Mesenchymal stem cell (in vitro differentiated cells and primary cell): Measurements from ENCODE around the gene TUBB3.

ENCODE experiments used
- DNase-seq: peaks from one replicate; pipeline ENCODE4 v3.0.0-alpha.2; 2013
- H2AFZ ChIP-seq: one replicate; pipeline ENCODE4 v1.6.1; 2013; ENCODE audit warnings: low read depth, mild to moderate bottlenecking, control low read depth, inconsistent platforms, low read length, moderate library complexity
- H2AK5ac ChIP-seq: 2 replicates; pipeline ENCODE4 v1.6.1; 2013; ENCODE audit warnings: low read length, moderate library complexity, mild to moderate bottlenecking, inconsistent platforms; ENCODE audit not compliant: severe bottlenecking
- H2BK120ac ChIP-seq: one replicate; pipeline ENCODE4 v1.6.1; 2013; ENCODE audit warnings: low read depth, mild to moderate bottlenecking, inconsistent platforms, low read length, moderate library complexity
- H2BK12ac ChIP-seq, 2 experiments: one replicate each; pipeline ENCODE4 v1.6.1; 2013; ENCODE audit warnings: inconsistent platforms in 2 of 2, low read length in 2 of 2, mild to moderate bottlenecking in 2 of 2, moderate library complexity in 2 of 2, control low read depth in 1 of 2
- H2BK15ac ChIP-seq: one replicate; pipeline ENCODE4 v1.6.1; 2013; ENCODE audit warnings: mild to moderate bottlenecking, low read depth, inconsistent platforms; ENCODE audit not compliant: poor library complexity, severe bottlenecking
- H2BK5ac ChIP-seq: 2 replicates; pipeline ENCODE4 v1.6.1; 2013; ENCODE audit warnings: low read depth, mild to moderate bottlenecking, low read length, control low read depth, inconsistent platforms; ENCODE audit not compliant: poor library complexity, severe bottlenecking
- H3K14ac ChIP-seq, 2 experiments: one replicate each; pipeline ENCODE4 v1.6.1; 2013; ENCODE audit warnings: inconsistent platforms in 2 of 2, low read length in 2 of 2, control low read depth in 1 of 2, mild to moderate bottlenecking in 1 of 2, moderate library complexity in 1 of 2
- H3K18ac ChIP-seq, 2 experiments: one replicate each; pipeline ENCODE4 v1.6.1; 2013; ENCODE audit warnings: inconsistent platforms in 2 of 2, low read length in 2 of 2, control low read depth in 1 of 2, low read depth in 1 of 2, mild to moderate bottlenecking in 1 of 2
- H3K23ac ChIP-seq, 2 experiments: one replicate each; pipeline ENCODE4 v1.6.1; 2013; ENCODE audit warnings: inconsistent platforms in 2 of 2, low read length in 2 of 2, mild to moderate bottlenecking in 2 of 2, moderate library complexity in 2 of 2, control low read depth in 1 of 2
- H3K27ac ChIP-seq: 2 replicates; pipeline ENCODE4 v1.5.1; 2013; ENCODE audit warnings: mild to moderate bottlenecking, moderate library complexity, low read length, control low read depth, inconsistent platforms; ENCODE audit not compliant: poor library complexity, severe bottlenecking
- H3K27me3 ChIP-seq, 2 experiments: 2 replicates each; pipeline versions ENCODE4 v1.6.1 to v1.7.0; 2013; ENCODE audit warnings: low read length in 2 of 2, mild to moderate bottlenecking in 2 of 2, moderate library complexity in 2 of 2, control low read depth in 1 of 2, inconsistent platforms in 1 of 2; ENCODE audit not compliant: control insufficient read depth in 1 of 2, insufficient read depth in 1 of 2
- H3K36me3 ChIP-seq, 2 experiments: 2 replicates each; pipeline versions ENCODE4 v1.6.1 to v1.7.0; 2013; ENCODE audit warnings: low read length in 2 of 2, control low read depth in 1 of 2, inconsistent platforms in 1 of 2, low read depth in 1 of 2, mild to moderate bottlenecking in 1 of 2; ENCODE audit not compliant: insufficient read depth in 2 of 2, control insufficient read depth in 1 of 2
- H3K4ac ChIP-seq, 2 experiments: one replicate each; pipeline ENCODE4 v1.6.1; 2013; ENCODE audit warnings: inconsistent platforms in 2 of 2, low read length in 2 of 2, mild to moderate bottlenecking in 2 of 2, moderate library complexity in 2 of 2, control low read depth in 1 of 2, low read depth in 1 of 2
- H3K4me1 ChIP-seq: 2 replicates; pipeline ENCODE4 v1.6.1; 2013; ENCODE audit warnings: low read depth, low read length, control low read depth; ENCODE audit not compliant: control insufficient read depth, insufficient read depth
- H3K4me2 ChIP-seq: 2 replicates; pipeline ENCODE4 v1.6.1; 2013; ENCODE audit warnings: low read length, mild to moderate bottlenecking, inconsistent platforms; ENCODE audit not compliant: poor library complexity, severe bottlenecking
- H3K4me3 ChIP-seq, 2 experiments: 2 replicates each; pipeline versions ENCODE4 v1.5.1 to v1.7.0; 2013; ENCODE audit warnings: low read length in 2 of 2, mild to moderate bottlenecking in 2 of 2, control low read depth in 1 of 2, low read depth in 1 of 2; ENCODE audit not compliant: insufficient read depth in 1 of 2
- H3K79me1 ChIP-seq: replicated peaks from 2 replicates; pipeline ENCODE4 v1.6.1; 2013; ENCODE audit warnings: mild to moderate bottlenecking, control low read depth, low read length, inconsistent platforms; ENCODE audit not compliant: poor library complexity, severe bottlenecking
- H3K9ac ChIP-seq: 2 replicates; pipeline ENCODE4 v1.7.0; 2013; ENCODE audit warnings: mild to moderate bottlenecking, low read length, moderate library complexity
- H3K9me3 ChIP-seq: 2 replicates; pipeline ENCODE4 v1.7.0; 2013; ENCODE audit warnings: mild to moderate bottlenecking, low read length; ENCODE audit not compliant: control insufficient read depth
- H4K8ac ChIP-seq: one replicate; pipeline ENCODE4 v1.6.1; 2013; ENCODE audit warnings: inconsistent platforms, mild to moderate bottlenecking, low read length, moderate library complexity
- H4K91ac ChIP-seq: one replicate; pipeline ENCODE4 v1.6.1; 2013; ENCODE audit warnings: mild to moderate bottlenecking, low read length, inconsistent platforms
- WGBS: methylation state at CpG from one replicate; pipeline ENCODE4 v1.1.7; 2013; ENCODE audit warnings: mixed read lengths; 5-methylcytosine and 5-hydroxymethylcytosine counted together

Gene TUBB3

DNA sequence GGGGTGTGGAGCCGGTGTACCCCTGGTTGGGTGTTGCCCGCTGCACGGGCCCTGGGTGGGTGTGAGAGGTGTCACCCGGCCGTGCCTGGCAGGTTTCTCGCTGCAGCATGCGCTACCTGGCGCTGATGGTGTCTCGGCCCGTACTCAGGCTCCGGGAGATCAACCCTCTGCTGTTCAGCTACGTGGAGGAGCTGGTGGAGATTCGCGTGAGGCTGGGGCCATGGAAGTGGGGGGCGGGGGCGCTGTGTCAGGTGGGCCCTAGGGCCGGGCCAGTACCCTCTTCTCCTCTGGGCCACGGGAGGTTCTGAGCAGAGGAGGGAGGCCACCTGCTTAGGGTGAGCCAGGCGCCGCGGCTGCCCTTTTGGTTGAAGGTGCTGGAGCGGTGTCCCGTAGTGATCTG is 38.8 kb downstream of the TUBB3 start:
- Histone ChIP-seq H4K8ac (no peak overlapping the region), H3K9me3 (no peaks in the 10 kb centered on the region), H3K4me1 (peaks cover under 1% of the 10 kb centered on the region)

DNA sequence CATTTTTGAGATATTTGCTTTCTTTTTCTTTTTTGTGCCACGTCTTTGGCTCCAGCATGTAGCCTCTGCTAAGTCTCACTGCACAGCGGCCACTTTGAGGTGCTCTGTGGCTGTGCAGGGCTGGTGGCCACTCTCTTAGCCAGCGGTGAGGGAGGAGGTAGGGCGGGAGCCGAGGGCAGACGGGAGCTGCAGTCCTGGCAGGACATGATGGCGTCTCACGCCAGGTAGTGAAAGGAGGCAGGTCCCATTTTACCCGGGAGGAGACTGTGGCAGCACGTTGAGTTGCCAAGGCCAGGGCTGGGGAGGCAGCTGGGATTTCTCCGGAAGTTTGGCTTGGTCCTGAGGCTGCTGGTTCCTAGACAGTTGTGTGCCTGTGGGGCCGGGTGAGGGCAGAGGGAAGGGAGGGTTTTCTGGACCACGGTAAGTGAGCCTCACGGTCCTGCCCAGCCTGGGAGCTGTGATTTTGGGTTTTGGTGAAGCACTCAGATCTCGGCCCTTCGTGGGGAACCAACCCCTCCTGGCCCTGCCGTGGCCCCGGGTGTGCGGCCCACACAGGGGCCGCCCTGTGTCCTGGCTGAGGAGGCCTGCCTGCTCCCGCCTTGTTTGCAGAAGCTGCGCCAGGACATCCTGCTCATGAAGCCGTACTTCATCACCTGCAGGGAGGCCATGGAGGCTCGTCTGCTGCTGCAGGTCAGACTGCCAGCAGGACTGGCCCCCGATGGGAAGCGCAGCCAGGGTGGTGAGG is 39.8 kb downstream of the TUBB3 start:
- Histone ChIP-seq H2BK12ac (no peak overlapping the region), H3K14ac (no peak overlapping the region), H3K79me1 (peaks cover 9% of the 10 kb centered on the region), H2BK120ac (no peak overlapping the region), H2AFZ (no peak overlapping the region), H3K4me1 (peaks cover 2% of the 10 kb centered on the region), H4K8ac (no peak overlapping the region), H2AK5ac (no peak overlapping the region), H3K4ac (no peak overlapping the region), H3K9me3 (no peaks in the 10 kb centered on the region), H4K91ac (no peak overlapping the region), H3K27ac (no peak overlapping the region), H3K27me3 (no peaks in the 10 kb centered on the region), H3K4me2 (no peak overlapping the region), H2BK15ac (no peak overlapping the region), H3K36me3 (peaks cover 50 to 79% of the 10 kb centered on the region in 2 experiments), H3K18ac (no peak overlapping the region), H2BK5ac (no peak overlapping the region), H3K9ac (no peak overlapping the region), H3K4me3 (no peak overlapping the region), H3K23ac (no peak overlapping the region)
- WGBS = 95% methylated on average over 26 of the region's 26 CpGs
- no peak for DNase-seq

More for the DNA sequence above, 38.8 kb downstream of the TUBB3 start:
- Histone ChIP-seq H3K27me3 (no peaks in the 10 kb centered on the region), H3K23ac (no peak overlapping the region), H3K27ac (no peak overlapping the region), H2BK15ac (no peak overlapping the region), H2BK5ac (no peak overlapping the region), H2BK120ac (no peak overlapping the region), H2AK5ac (no peak overlapping the region), H3K14ac (no peak overlapping the region), H3K9ac (no peak overlapping the region), H3K79me1 (peaks cover 9% of the 10 kb centered on the region), H2BK12ac (no peak overlapping the region), H3K18ac (no peak overlapping the region), H3K4ac (no peak overlapping the region), H3K4me3 (no peak overlapping the region), H2AFZ (no peak overlapping the region), H4K91ac (no peak overlapping the region), H3K36me3 (peaks cover 52 to 85% of the 10 kb centered on the region in 2 experiments), H3K4me2 (no peak overlapping the region)
- no peak for DNase-seq
- WGBS = over 99% methylated on average over 23 of the region's 23 CpGs

DNA sequence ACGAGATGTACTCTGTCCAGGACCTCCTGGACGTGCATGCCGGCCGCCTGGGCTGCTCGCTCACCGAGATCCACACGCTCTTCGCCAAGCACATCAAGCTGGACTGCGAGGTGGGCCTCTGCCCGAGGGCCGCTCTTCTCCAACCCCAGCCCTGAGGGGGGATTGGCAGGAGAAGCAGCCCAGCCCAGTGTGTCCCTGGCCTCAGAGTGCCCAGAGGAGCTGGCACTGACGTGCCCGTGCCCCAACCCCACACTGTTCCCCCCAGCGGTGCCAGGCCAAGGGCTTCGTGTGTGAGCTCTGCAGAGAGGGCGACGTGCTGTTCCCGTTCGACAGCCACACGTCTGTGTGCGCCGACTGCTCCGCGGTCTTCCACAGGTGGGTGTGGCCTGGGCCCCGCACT is 41.1 kb downstream of the TUBB3 start:
- Histone ChIP-seq H3K14ac (no peak overlapping the region), H3K4ac (no peak overlapping the region), H2BK15ac (no peak overlapping the region), H4K91ac (no peak overlapping the region), H2BK5ac (no peak overlapping the region), H2AFZ (no peak overlapping the region), H2BK12ac (no peak overlapping the region), H3K23ac (no peak overlapping the region), H4K8ac (no peak overlapping the region), H3K4me3 (no peak overlapping the region), H3K9ac (no peak overlapping the region), H3K9me3 (no peaks in the 10 kb centered on the region), H3K18ac (no peak overlapping the region), H3K36me3 (peaks cover 44 to 68% of the 10 kb centered on the region in 2 experiments), H2AK5ac (no peak overlapping the region), H3K79me1 (peaks cover 4% of the 10 kb centered on the region), H3K4me2 (no peak overlapping the region), H3K4me1 (peaks cover 2% of the 10 kb centered on the region), H3K27ac (no peak overlapping the region), H3K27me3 (no peaks in the 10 kb centered on the region), H2BK120ac (no peak overlapping the region)
- 97% methylated on average over 25 of the region's 25 CpGs for WGBS
- no peak for DNase-seq

DNA sequence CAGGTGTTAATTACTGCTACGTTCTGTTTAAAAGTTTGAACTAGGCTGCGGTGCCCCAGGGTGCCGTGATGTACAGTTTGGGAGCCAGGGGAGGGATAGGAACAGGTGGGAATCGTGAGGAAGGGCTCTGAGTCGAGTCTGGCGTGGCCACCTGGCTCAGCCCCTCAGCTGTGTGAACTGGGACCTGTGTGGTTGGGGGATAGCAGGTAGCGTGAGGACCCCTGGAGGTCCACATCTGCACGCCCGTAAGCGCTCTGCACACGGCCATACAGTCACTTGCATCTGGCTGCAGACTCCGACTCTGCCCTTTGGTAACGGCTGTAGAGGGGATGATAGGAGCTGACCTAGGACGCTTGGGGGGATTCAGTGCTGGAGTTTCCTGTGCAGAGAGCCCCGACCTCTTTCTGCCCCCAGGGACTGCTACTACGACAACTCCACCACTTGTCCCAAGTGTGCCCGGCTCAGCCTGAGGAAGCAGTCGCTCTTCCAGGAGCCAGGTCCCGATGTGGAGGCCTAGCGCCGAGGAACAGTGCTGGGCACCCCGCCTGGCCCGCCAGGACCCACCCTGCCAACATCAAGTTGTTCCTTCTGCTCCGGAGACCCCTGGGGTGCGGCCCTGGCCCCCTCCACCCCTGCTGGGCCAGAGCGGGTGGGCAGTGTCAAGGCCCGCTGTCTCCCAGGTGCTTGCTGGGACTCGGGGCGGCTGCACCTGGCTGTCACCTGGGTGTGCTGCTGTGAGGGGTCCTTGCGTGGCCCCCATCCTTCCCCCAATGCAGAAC is 42.5 kb downstream of the TUBB3 start:
- Histone ChIP-seq H2AFZ (no peak overlapping the region), H3K18ac (no peak overlapping the region), H3K4me3 (no peak overlapping the region), H3K4ac (no peak overlapping the region), H3K14ac (no peak overlapping the region), H3K27me3 (no peaks in the 10 kb centered on the region), H2AK5ac (no peak overlapping the region), H3K79me1 (peaks cover 8% of the 10 kb centered on the region), H2BK15ac (no peak overlapping the region), H3K9me3 (no peaks in the 10 kb centered on the region), H3K27ac (no peak overlapping the region), H3K4me1 (peaks cover 2% of the 10 kb centered on the region), H4K8ac (no peak overlapping the region), H2BK5ac (no peak overlapping the region), H3K4me2 (no peak overlapping the region), H2BK120ac (no peak overlapping the region), H3K36me3 (peaks cover 51 to 58% of the 10 kb centered on the region in 2 experiments), H3K9ac (no peak overlapping the region), H3K23ac (no peak overlapping the region), H2BK12ac (no peak overlapping the region), H4K91ac (no peak overlapping the region)
- WGBS = 93% methylated on average over 30 of the region's 30 CpGs
- DNase-seq = no peak
